DND-41 (cell line): ENCODE measurements around the gene PDSS1.
"Not testable (repeated sequence)": the region's sequence is repeated elsewhere in the genome, so short reads cannot be mapped to it uniquely, and the experiment has no call there.

Source experiments
- ATAC-seq: fragments of 200-7000 bp; cut with Tn5 transposase; 3 replicates; pipeline ENCODE4 v1.9.1; 2021; ENCODE audit warnings: low read depth; ENCODE audit not compliant: insufficient read depth
- DNase-seq: peaks from one replicate; pipeline ENCODE4 v3.0.0-alpha.2; 2020
- H2AFZ ChIP-seq: 2 replicates; pipeline ENCODE4 v1.6.0; 2012; ENCODE audit warnings: low read depth, low read length
- H3K27ac ChIP-seq: 2 replicates; pipeline ENCODE4 v1.5.1; 2012; ENCODE audit warnings: low read length, inconsistent platforms
- H3K27me3 ChIP-seq: fragments of 200-600 bp; sonication (generic); 2 replicates; pipeline ENCODE4 v1.6.0; 2012; ENCODE audit warnings: low read length, mild to moderate bottlenecking, inconsistent platforms; ENCODE audit not compliant: insufficient read depth, poor library complexity
- H3K36me3 ChIP-seq: 2 replicates; pipeline ENCODE4 v1.5.1; 2012; ENCODE audit warnings: low read length, inconsistent platforms; ENCODE audit not compliant: insufficient read depth
- H3K4me1 ChIP-seq: 2 replicates; pipeline ENCODE4 v1.5.1; 2012; ENCODE audit warnings: mild to moderate bottlenecking, low read length; ENCODE audit not compliant: insufficient read depth
- H3K4me2 ChIP-seq: 2 replicates; pipeline ENCODE4 v1.6.0; 2012; ENCODE audit warnings: mild to moderate bottlenecking, moderate library complexity, low read length, inconsistent platforms; ENCODE audit not compliant: insufficient read depth
- H3K4me3 ChIP-seq, 2 experiments: fragments of 200-600 bp in 1 of 2; shearing (Covaris generic) in 1 of 2; 2 replicates each; pipeline ENCODE4 v1.5.1; 2012 to 2016; ENCODE audit warnings: inconsistent platforms in 2 of 2, low read length in 2 of 2, mild to moderate bottlenecking in 2 of 2, low read depth in 1 of 2, moderate library complexity in 1 of 2
- H3K79me2 ChIP-seq: 2 replicates; pipeline ENCODE4 v1.6.0; 2012; ENCODE audit warnings: low read length, inconsistent platforms; ENCODE audit not compliant: insufficient read depth
- H3K9ac ChIP-seq: 2 replicates; pipeline ENCODE4 v1.6.0; 2012; ENCODE audit warnings: low read depth, mild to moderate bottlenecking, inconsistent platforms, low read length, moderate library complexity
- H3K9me3 ChIP-seq: 2 replicates; pipeline ENCODE4 v1.5.1; 2012; ENCODE audit warnings: low read length, moderate library complexity, mild to moderate bottlenecking, inconsistent platforms; ENCODE audit not compliant: insufficient read depth, severe bottlenecking
- H4K20me1 ChIP-seq: 2 replicates; pipeline ENCODE4 v1.6.0; 2012; ENCODE audit warnings: low read length; ENCODE audit not compliant: insufficient read depth
- EZH2 ChIP-seq: IDR thresholded peaks from 3 replicates; pipeline ENCODE4 v1.6.1; 2012; ENCODE audit warnings: borderline replicate concordance, low read depth, mild to moderate bottlenecking, moderate library complexity, low read length, inconsistent platforms; ENCODE audit not compliant: severe bottlenecking
- TF ChIP-seq, protein P1 (sequence below): IDR thresholded peaks from 2 replicates; pipeline ENCODE4 v1.5.1; 2012; ENCODE audit warnings: borderline replicate concordance, low read length, moderate library complexity, mild to moderate bottlenecking; ENCODE audit not compliant: poor library complexity, severe bottlenecking; ENCODE audit errors: extremely low read depth

PDSS1 gene

DNA sequence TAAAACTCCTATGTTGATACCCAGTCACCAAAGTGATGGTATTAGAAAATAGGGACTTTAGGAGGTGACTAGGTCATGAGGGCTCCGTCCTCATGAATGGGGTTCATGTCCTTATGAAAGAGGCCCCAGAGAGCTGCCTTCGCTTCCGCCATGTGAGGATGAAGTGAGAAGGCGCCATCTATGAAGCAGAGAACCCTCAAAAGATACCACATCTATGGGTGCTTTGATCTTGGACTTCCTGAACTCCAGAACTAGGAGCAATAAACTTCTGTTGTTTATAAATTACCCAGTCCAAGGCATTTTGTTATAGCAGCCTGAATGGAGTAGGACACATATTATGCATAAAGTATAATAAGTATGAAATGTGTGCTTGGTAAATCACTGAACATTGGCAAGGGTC is 8.1 kb upstream of the PDSS1 start:
- Histone ChIP-seq H3K4me1 (peaks cover 12% of the 10 kb centered on the region), H3K4me2 (no peak overlapping the region), H3K27me3 (no peaks in the 10 kb centered on the region), H3K4me3 (no peak overlapping the region), H3K79me2 (no peaks in the 10 kb centered on the region), H4K20me1 (no peaks in the 10 kb centered on the region), H3K9ac (no peak overlapping the region), H3K9me3 (no peaks in the 10 kb centered on the region), H3K27ac (no peak overlapping the region), H3K36me3 (no peaks in the 10 kb centered on the region), H2AFZ (no peak overlapping the region)
- no peak for TF ChIP-seq EZH2
- TF ChIP-seq, protein P1, sequence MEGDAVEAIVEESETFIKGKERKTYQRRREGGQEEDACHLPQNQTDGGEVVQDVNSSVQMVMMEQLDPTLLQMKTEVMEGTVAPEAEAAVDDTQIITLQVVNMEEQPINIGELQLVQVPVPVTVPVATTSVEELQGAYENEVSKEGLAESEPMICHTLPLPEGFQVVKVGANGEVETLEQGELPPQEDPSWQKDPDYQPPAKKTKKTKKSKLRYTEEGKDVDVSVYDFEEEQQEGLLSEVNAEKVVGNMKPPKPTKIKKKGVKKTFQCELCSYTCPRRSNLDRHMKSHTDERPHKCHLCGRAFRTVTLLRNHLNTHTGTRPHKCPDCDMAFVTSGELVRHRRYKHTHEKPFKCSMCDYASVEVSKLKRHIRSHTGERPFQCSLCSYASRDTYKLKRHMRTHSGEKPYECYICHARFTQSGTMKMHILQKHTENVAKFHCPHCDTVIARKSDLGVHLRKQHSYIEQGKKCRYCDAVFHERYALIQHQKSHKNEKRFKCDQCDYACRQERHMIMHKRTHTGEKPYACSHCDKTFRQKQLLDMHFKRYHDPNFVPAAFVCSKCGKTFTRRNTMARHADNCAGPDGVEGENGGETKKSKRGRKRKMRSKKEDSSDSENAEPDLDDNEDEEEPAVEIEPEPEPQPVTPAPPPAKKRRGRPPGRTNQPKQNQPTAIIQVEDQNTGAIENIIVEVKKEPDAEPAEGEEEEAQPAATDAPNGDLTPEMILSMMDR, result no peak
- DNase-seq (peak; percentile 49), ATAC-seq (peak; percentile 70)

DNA sequence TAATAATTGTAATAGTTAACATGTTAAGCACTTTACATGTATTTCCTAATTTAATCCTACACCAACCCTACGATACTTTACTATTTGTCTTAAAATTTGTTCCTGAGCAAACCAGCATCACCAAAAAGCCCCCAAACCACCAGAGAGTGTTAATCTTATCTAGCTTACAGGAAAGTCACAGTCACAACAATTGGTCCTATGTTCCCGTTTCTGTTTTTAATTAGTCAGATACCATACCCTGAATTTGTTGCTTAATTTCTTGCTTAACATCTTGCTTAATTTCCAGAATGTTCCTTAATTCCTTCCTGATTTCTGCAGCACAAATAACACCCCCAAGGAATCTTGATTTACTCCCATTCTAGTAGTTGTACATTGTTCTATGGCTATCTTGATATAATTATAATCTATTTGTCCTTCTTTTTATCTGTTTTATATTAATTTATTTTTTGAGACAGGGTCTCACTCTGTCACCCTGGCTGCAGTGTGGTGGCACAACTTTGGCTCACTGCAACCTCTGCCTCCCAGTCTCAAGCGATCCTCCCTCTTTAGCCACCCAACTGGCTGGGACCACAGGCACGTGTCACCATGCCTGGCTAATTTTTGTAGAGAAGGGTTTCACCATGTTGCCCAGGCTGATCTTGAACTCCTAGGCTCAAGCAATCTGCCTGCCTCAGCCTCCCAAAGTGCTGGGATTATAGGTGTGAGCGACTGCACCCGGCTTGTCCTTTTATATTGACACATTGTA is 6.6 kb upstream of the PDSS1 start:
- Histone ChIP-seq H2AFZ (no peak overlapping the region), H3K79me2 (no peaks in the 10 kb centered on the region), H3K27ac (no peak overlapping the region), H3K36me3 (no peaks in the 10 kb centered on the region), H3K4me1 (peaks cover 12% of the 10 kb centered on the region), H3K4me3 (no peak overlapping the region), H4K20me1 (no peaks in the 10 kb centered on the region), H3K27me3 (no peaks in the 10 kb centered on the region), H3K4me2 (no peak overlapping the region), H3K9me3 (no peaks in the 10 kb centered on the region), H3K9ac (no peak overlapping the region)
- DNase-seq (no peak), ATAC-seq (no peak)
- TF ChIP-seq, protein P1, result no peak
- no peak for TF ChIP-seq EZH2

DNA sequence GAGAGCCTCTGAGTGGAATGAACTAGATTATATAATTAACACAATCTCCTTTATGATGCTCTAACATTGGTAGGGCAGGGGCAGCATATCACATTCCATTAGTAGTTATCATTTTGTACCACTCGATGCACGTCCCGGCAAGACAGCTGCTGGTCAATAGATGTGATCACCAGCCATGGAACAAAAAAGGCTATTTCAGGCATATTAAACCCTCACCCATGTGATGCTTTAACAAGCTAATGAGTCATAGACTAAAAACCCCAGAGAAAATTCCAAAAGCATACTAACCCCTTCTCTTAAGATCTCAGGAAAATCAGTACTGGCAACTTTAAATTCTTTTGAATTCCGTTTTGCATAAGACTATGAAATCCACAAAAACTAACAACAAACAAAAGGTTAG is 3.0 kb upstream of the PDSS1 start:
- H3K27ac ChIP-seq, ATAC-seq, H3K4me2 ChIP-seq, H2AFZ ChIP-seq, H4K20me1 ChIP-seq, H3K9ac ChIP-seq, H3K9me3 ChIP-seq, H3K36me3 ChIP-seq, H3K4me3 ChIP-seq, DNase-seq, H3K27me3 ChIP-seq: not testable (repeated sequence)
- Histone ChIP-seq H3K4me1 (peaks cover 26% of the 10 kb centered on the region), H3K79me2 (peaks cover 30% of the 10 kb centered on the region)

DNA sequence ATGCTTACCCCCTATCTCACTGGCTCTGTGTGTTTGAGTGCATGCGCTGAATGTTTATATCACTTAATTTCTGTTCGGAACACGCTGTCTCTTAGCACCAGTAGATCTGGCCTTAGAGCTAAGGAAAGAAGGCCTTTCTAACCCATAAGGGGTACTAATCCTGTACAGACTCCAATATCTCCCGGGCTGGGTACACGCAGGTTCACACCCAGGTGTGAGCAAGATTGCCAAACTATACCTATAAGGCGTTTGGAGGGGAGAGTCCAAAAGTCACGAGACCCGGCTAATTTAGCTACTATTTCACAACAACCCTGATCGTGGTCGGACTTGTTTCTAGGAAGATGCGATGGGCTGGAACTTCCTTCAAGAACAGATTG is 727 bp upstream of the PDSS1 start:
- ATAC-seq (no peak; the same call in 1 of the 3 replicates), DNase-seq (no peak)
- no peaks in the 10 kb centered on the region for H3K9me3 ChIP-seq
- H3K4me1 ChIP-seq, result peaks cover 38% of the 10 kb centered on the region
- H3K4me2 ChIP-seq, result peak overlapping the region; percentile 89
- H3K27me3 ChIP-seq, result no peaks in the 10 kb centered on the region
- H2AFZ ChIP-seq, result peak overlapping the region; percentile 97
- H3K9ac ChIP-seq, result peak overlapping the region; percentile 99
- TF ChIP-seq, protein P1, result no peak
- TF ChIP-seq EZH2, result no peak
- peak overlapping the region; percentile 100 for H3K27ac ChIP-seq
- peak overlapping the region; percentile 88 to 99 for H3K4me3 ChIP-seq
- peaks cover 21% of the 10 kb centered on the region for H3K36me3 ChIP-seq
- H3K79me2 ChIP-seq, result peaks cover 53% of the 10 kb centered on the region
- H4K20me1 ChIP-seq, result peaks cover 13% of the 10 kb centered on the region; the same call in 1 of the 2 replicates
